HepG2 (cell line): ENCODE measurements around the gene CARS2. TPM values are rescaled to one million over a fixed set of nuclear protein-coding genes. Genes with fewer than 3 reads are reported as not detected.
A peak's percentile ranks its signal among the peaks of the same experiment; 100 is the strongest.

Source experiments
- BRF2 ChIP-seq: sonication (generic); formaldehyde crosslinking; IDR thresholded peaks from 2 replicates; pipeline ENCODE4 v1.8.1; 2022; ENCODE audit warnings: mild to moderate bottlenecking, missing genetic modification reagents
- EEA1 ChIP-seq: sonication (generic); formaldehyde crosslinking; IDR thresholded peaks from 2 replicates; pipeline ENCODE4 v1.5.1; 2020; ENCODE audit warnings: mild to moderate bottlenecking, missing genetic modification reagents, borderline replicate concordance
- EHMT2 ChIP-seq: fragments of 200-600 bp; sonication (generic); IDR thresholded peaks from 2 replicates; pipeline ENCODE4 v1.7.0; 2017; ENCODE audit warnings: antibody characterized with exemption, low read depth, low read length, borderline replicate concordance
- GATAD2A ChIP-seq: IDR thresholded peaks from 2 replicates; pipeline ENCODE4 v1.6.1; 2016
- MAFK ChIP-seq, 2 experiments: IDR thresholded peaks in 1 of 2; conservative IDR thresholded peaks in 1 of 2; 2 replicates each; pipeline ENCODE4 v1.6.1; 2011; ENCODE audit warnings: improper control_type of control experiment in 2 of 2, low read length in 2 of 2
- PITX1 ChIP-seq: sonication (generic); formaldehyde crosslinking; IDR thresholded peaks from 2 replicates; pipeline ENCODE4 v1.5.1; 2020; ENCODE audit warnings: mild to moderate bottlenecking, missing genetic modification reagents
- SMYD3 ChIP-seq: sonication (generic); formaldehyde crosslinking; IDR thresholded peaks from 2 replicates; pipeline ENCODE4 v1.8.1; 2023; ENCODE audit warnings: mild to moderate bottlenecking, missing genetic modification reagents
- SNAI1 ChIP-seq: sonication (generic); formaldehyde crosslinking; IDR thresholded peaks from 2 replicates; pipeline ENCODE4 v1.5.0; 2020; ENCODE audit warnings: mild to moderate bottlenecking, missing genetic modification reagents, borderline replicate concordance
- SP2 ChIP-seq: sonication (generic); formaldehyde crosslinking; IDR thresholded peaks from 2 replicates; pipeline ENCODE4 v1.5.1; 2020; ENCODE audit warnings: mild to moderate bottlenecking, missing genetic modification reagents
- TFE3 ChIP-seq: IDR thresholded peaks from 2 replicates; pipeline ENCODE4 v1.6.1; 2016
- THRA ChIP-seq: sonication (generic); formaldehyde crosslinking; IDR thresholded peaks from 2 replicates; pipeline ENCODE4 v1.4.0; 2020; ENCODE audit warnings: missing genetic modification reagents, borderline replicate concordance
- ZFAT ChIP-seq: sonication (generic); formaldehyde crosslinking; conservative IDR thresholded peaks from 2 replicates; pipeline ENCODE4 v1.8.1; 2023; ENCODE audit warnings: missing genetic modification reagents, inconsistent platforms
- ZNF292 ChIP-seq: sonication (generic); formaldehyde crosslinking; IDR thresholded peaks from 2 replicates; pipeline ENCODE4 v1.8.1; 2022; ENCODE audit warnings: mild to moderate bottlenecking, low read depth, missing genetic modification reagents, borderline replicate concordance
- ZNF44 ChIP-seq: sonication (generic); formaldehyde crosslinking; IDR thresholded peaks from 2 replicates; pipeline ENCODE4 v1.5.1; 2020; ENCODE audit warnings: mild to moderate bottlenecking, missing genetic modification reagents
- polyA plus RNA-seq, 8 experiments: library from polyadenylated mRNA; depleted of rRNA in 3 of 8; stranded (reverse) in 7 of 8; unstranded in 1 of 8; fragments of >200 nt; fragmentation: Illumina TruSeq in 4 of 8; extraction: Trizol in 4 of 8; gene quantifications; 2 replicates each; pipeline versions ENCODE4 v1.2.1 to v1.2.3, GENCODE V29; 2011 to 2016; ENCODE audit warnings: low read depth in 4 of 8, missing spikeins in 1 of 8, mixed read lengths in 1 of 8; ENCODE audit not compliant: insufficient read depth in 1 of 8
- total RNA-seq, 5 experiments: library from RNA; depleted of rRNA; stranded (reverse); fragments of >200 nt; fragmentation: Illumina TruSeq; extraction: Trizol; gene quantifications; 2 replicates each; pipeline ENCODE4 v1.2.3, GENCODE V29; 2016; ENCODE audit warnings: low read depth in 1 of 5

The CARS2 gene
- total and polyA plus RNA-seq, 2 of the 13 experiments (the other 11 are each of a cell fraction or from before 2014, with no cell fraction given): 41.1 to 59.3 TPM

DNA sequence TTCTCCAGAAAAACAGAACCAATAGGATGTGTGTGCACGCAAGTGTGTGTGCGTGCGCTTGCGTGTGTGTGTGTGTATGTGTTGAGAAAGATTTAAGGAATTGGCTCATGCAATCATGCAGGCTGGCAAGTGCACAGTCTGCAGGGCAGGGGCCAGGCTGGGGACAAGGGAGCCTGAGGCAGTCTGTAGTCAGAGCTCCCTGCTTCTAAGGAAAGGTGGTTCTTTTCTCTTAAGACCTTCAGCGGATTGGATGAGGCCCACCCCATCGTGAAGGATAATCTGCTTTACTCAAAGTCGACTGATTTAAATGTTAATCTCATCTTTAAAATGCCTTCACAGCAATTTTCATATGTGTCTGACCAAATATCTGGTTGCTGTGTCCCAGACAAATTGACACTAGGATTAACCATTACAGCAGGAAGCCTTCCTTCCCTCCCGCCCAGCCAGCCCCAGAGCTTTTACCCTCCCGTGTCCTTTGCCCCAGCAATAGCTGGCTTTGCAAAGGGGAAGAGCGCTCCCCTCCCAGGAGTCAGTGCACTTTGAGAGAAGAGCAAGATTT, 105.6 kb downstream of the CARS2 start (continued):
- TF ChIP-seq SMYD3 (CRISPR knock-in tag): no peak
- TF ChIP-seq MAFK (conservative IDR thresholded peaks at IDR 0.05 in 1 of 2, IDR thresholded peaks at IDR 0.05 in 1 of 2; ENCODE audit: low read length in 2 of 2): peak; percentile 27 to 55; a peak in 3 of 4 replicates
- no peak for TF ChIP-seq EEA1 (CRISPR knock-in tag)
- TF ChIP-seq TFE3 (CRISPR knock-in tag): no peak
- TF ChIP-seq BRF2: no peak
- TF ChIP-seq ZNF292 (CRISPR knock-in tag): peak; percentile 68; the same call in 1 of the 2 replicates
- TF ChIP-seq ZFAT: no peak
- no peak for TF ChIP-seq GATAD2A (CRISPR knock-in tag)
- no peak for TF ChIP-seq EHMT2
- TF ChIP-seq ZNF44 (CRISPR knock-in tag): no peak
- TF ChIP-seq PITX1 (CRISPR knock-in tag): peak; percentile 84
- no peak for TF ChIP-seq SNAI1 (CRISPR knock-in tag)
- no peak for TF ChIP-seq THRA
- TF ChIP-seq SP2: no peak
